Mammary epithelial cell (primary cell): ENCODE data around the gene ZNF101.

Experiments
- EZH2 ChIP-seq: IDR thresholded peaks from 2 replicates; pipeline ENCODE4 v1.6.1; 2012; ENCODE audit warnings: low read length, inconsistent platforms, borderline replicate concordance
- TF ChIP-seq, protein P1 (sequence below), 2 donors: IDR thresholded peaks in 1 of 2; conservative IDR thresholded peaks in 1 of 2; 2 replicates each; pipeline ENCODE4 v1.5.1; 2011 to 2012; ENCODE audit warnings: inconsistent platforms in 2 of 2, low read length in 2 of 2, mild to moderate bottlenecking in 2 of 2, control low read depth in 1 of 2, low read depth in 1 of 2; ENCODE audit not compliant: insufficient read depth in 1 of 2; ENCODE audit errors: extremely low read depth in 1 of 2

DNA sequence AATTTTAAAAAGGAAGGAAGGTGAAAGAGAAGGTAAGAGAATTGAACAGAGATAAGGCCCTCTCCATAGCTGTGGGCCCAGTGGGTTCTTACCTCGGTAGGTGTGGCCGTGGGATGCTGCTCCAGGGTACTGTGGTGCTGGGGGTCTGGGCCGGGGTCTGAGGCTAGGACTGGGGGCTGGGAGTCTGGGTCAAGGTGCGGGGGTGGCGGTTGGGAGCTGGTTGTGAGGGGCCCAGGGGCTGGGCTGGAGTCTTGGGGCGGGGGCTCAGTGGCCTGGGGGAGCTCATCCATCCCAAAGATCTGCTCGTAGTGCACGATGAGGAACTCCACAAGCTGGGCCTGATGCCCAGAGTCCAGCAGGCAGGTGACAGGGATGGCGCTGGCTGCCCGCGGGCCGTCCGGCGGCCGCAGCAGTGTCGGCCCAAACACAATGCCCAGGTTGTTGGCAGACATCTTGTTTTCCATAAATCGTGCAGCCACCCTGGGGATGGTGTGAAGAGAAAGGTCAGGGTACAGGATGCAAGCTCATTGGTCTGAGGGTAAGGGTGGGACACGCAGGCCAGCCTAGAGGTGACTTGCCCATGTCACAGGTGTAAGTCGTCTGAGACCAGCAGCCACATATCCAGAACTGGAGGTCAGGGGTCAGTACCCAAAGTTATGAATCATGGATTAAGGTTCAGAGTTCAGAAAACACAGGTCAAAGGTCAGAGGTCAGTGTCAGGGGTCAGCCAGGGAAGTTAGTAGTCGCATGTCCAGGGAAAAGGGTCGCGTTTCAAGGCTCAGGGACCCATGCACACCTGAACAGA lies 34.7 kb upstream of the ZNF101 start:
- TF ChIP-seq, protein P1, sequence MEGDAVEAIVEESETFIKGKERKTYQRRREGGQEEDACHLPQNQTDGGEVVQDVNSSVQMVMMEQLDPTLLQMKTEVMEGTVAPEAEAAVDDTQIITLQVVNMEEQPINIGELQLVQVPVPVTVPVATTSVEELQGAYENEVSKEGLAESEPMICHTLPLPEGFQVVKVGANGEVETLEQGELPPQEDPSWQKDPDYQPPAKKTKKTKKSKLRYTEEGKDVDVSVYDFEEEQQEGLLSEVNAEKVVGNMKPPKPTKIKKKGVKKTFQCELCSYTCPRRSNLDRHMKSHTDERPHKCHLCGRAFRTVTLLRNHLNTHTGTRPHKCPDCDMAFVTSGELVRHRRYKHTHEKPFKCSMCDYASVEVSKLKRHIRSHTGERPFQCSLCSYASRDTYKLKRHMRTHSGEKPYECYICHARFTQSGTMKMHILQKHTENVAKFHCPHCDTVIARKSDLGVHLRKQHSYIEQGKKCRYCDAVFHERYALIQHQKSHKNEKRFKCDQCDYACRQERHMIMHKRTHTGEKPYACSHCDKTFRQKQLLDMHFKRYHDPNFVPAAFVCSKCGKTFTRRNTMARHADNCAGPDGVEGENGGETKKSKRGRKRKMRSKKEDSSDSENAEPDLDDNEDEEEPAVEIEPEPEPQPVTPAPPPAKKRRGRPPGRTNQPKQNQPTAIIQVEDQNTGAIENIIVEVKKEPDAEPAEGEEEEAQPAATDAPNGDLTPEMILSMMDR (conservative IDR thresholded peaks at IDR 0.05 in 1 of 2, IDR thresholded peaks at IDR 0.05 in 1 of 2; ENCODE audit: extremely low read depth in 1 of 2, insufficient read depth in 1 of 2, low read depth in 1 of 2, low read length in 2 of 2) = no peak
- no peak for TF ChIP-seq EZH2
